ENCODE data around the gene DDX4. TPM values are rescaled to one million over a fixed set of nuclear protein-coding genes. Genes with fewer than 3 reads are reported as not detected.
A peak's percentile ranks its signal among the peaks of the same experiment; 100 is the strongest.

Gene DDX4
- total RNA-seq, 2 experiments from 2014 or later, result 0.23 to 0.61 TPM

DNA sequence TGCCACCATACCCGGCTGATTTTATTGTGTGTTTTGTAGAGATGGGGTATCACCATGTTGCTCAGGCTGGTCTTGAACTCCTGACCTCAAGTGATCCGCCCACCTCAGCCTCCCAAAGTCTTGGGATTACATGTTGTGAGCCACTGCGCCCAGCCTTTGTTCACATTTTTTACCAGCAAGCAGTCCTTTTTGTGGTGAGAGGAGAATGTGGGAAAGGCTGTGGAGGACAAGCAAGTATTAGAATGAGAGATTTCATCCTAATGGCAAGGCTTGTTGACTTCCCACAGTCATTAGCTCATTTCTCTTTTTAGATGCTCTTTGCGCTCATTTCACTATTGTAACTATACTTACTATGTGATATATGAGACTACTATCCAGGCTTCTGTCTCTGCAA lies 119.4 kb downstream of the DDX4 start:
- Mint-ChIP-seq H3K4me3 (peak overlapping the region; percentile 55), H3K27me3 (ENCODE audit: low read depth) (peaks cover 2% of the 10 kb centered on the region), H3K36me3 (ENCODE audit: low read depth) (peaks cover 4% of the 10 kb centered on the region), H3K27ac (peak overlapping the region; percentile 88), H3K9me3 (ENCODE audit: insufficient read depth) (no peaks in the 10 kb centered on the region), H3K4me1 (ENCODE audit: low read depth) (peaks cover 44% of the 10 kb centered on the region)
- no peak for DNase-seq
- ChIA-PET POLR2A (no interaction called here), CTCF (interaction anchor here (0.7 to 2.0 kb wide), 2 partner anchors 11 to 166 kb away, joined by 3 to 6 read pairs; no protein-coding TSS in a partner anchor)
- no peak for ATAC-seq

GRCh38 chr5:55858104-55858503 lies 120.2 kb downstream of the DDX4 start:
- no peak for DNase-seq
- CTCF ChIA-PET, result no interaction called here
- peaks cover 40% of the 10 kb centered on the region for H3K4me1 Mint-ChIP-seq (ENCODE audit: low read depth)
- H3K27ac Mint-ChIP-seq, result no peak overlapping the region
- POLR2A ChIA-PET, result no interaction called here
- H3K4me3 Mint-ChIP-seq, result no peak overlapping the region
- no peaks in the 10 kb centered on the region for H3K9me3 Mint-ChIP-seq (ENCODE audit: insufficient read depth)
- H3K36me3 Mint-ChIP-seq (ENCODE audit: low read depth), result peaks cover 4% of the 10 kb centered on the region
- ATAC-seq, result no peak
- H3K27me3 Mint-ChIP-seq (ENCODE audit: low read depth), result peaks cover 2% of the 10 kb centered on the region

DNA sequence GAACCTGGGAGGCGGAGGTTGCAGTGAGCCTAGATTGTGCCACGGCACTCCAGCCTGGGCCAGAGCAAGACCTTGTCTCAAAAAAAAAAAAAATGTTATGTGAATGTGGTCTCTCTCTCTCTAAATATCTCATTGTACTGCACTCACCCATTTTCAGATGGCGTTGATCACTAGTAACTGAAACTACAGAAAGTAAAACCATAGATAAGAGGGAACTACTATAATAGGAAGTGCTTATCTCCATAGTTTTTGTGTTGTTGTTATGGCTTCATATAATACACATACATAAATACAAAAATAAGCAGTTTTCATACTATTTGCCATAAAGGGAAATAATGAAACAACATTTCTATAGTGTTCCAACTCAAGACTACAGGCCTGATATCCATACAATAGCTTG lies 122.4 kb downstream of the DDX4 start:
- Mint-ChIP-seq H3K4me3 (no peak overlapping the region), H3K9me3 (ENCODE audit: insufficient read depth) (no peaks in the 10 kb centered on the region), H3K4me1 (ENCODE audit: low read depth) (peaks cover 25% of the 10 kb centered on the region), H3K27me3 (ENCODE audit: low read depth) (peaks cover 2% of the 10 kb centered on the region), H3K27ac (no peak overlapping the region), H3K36me3 (ENCODE audit: low read depth) (peaks cover 2% of the 10 kb centered on the region)
- CTCF ChIA-PET, result no interaction called here
- POLR2A ChIA-PET, result no interaction called here
- no peak for ATAC-seq
- DNase-seq, result no peak

DNA sequence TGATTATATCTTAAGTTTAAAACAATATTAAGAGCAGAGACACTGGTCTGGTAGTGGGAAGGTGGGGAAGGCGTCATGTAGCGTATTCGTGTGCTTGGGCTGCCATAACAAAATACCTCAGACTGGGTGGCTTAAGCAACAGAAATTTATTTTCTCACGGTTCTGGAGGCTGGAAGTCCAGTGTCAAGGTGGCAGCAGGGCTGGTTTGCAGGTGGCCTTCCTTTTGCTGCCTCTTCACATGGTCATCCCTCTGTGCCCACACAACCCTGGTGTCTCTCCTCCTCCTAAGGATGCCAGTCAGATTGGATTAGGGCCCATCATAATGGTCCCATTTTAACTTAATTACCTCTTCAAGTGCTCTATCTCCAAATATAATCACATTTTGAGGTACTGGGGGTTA lies 122.8 kb downstream of the DDX4 start:
- H3K9me3 Mint-ChIP-seq (ENCODE audit: insufficient read depth), result no peaks in the 10 kb centered on the region
- DNase-seq, result no peak
- no peak overlapping the region for H3K4me3 Mint-ChIP-seq
- peaks cover under 1% of the 10 kb centered on the region for H3K36me3 Mint-ChIP-seq (ENCODE audit: low read depth)
- H3K27ac Mint-ChIP-seq, result no peak overlapping the region
- peaks cover 2% of the 10 kb centered on the region for H3K27me3 Mint-ChIP-seq (ENCODE audit: low read depth)
- ChIA-PET POLR2A (no interaction called here), CTCF (no interaction called here)
- no peak for ATAC-seq
- H3K4me1 Mint-ChIP-seq (ENCODE audit: low read depth), result peaks cover 22% of the 10 kb centered on the region

GRCh38 chr5:55864606-55865541 lies 127.0 kb downstream of the DDX4 start:
- ChIA-PET POLR2A (interaction anchor here (0.6 kb wide), 1 partner anchor 661 kb away, joined by 3 read pairs; no protein-coding TSS in a partner anchor), CTCF (interaction anchor here (1.0 kb wide), 1 partner anchor 12 kb away, joined by 3 read pairs; no protein-coding TSS in a partner anchor)
- Mint-ChIP-seq H3K4me3 (no peak overlapping the region), H3K27me3 (ENCODE audit: low read depth) (no peaks in the 10 kb centered on the region), H3K4me1 (ENCODE audit: low read depth) (peaks cover 4% of the 10 kb centered on the region), H3K9me3 (ENCODE audit: insufficient read depth) (no peaks in the 10 kb centered on the region), H3K27ac (no peak overlapping the region), H3K36me3 (ENCODE audit: low read depth) (no peaks in the 10 kb centered on the region)
- DNase-seq (no peak), ATAC-seq (no peak)

DNA sequence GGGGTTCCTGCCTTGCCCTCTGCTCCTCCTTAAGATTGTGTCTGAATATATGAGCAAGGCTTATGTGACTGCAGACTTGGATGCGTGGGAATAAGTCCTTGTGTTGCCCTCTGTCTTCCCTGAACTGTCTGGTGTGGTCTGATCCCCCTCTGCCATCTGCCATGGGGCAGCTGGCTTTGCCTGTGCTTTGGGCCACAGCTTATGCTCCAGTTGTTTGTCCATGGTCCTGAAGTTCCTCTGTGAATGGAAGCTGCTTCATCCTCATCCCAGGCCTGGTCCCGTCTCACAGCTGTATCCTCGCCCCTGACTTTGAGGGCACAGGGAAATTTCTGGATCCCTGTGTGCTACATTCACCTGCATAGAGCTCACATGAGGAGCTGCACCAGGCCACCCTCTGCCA lies 128.0 kb downstream of the DDX4 start:
- ChIA-PET POLR2A (interaction anchor here (0.6 kb wide), 1 partner anchor 660 kb away, joined by 3 read pairs; no protein-coding TSS in a partner anchor), CTCF (interaction anchor here (1.0 kb wide), 1 partner anchor 11 kb away, joined by 3 read pairs; no protein-coding TSS in a partner anchor)
- Mint-ChIP-seq H3K4me3 (no peak overlapping the region), H3K4me1 (ENCODE audit: low read depth) (peaks cover 4% of the 10 kb centered on the region), H3K36me3 (ENCODE audit: low read depth) (no peaks in the 10 kb centered on the region), H3K9me3 (ENCODE audit: insufficient read depth) (no peaks in the 10 kb centered on the region), H3K27ac (peak overlapping the region; percentile 43), H3K27me3 (ENCODE audit: low read depth) (no peaks in the 10 kb centered on the region)
- ATAC-seq, result no peak
- no peak for DNase-seq

DNA sequence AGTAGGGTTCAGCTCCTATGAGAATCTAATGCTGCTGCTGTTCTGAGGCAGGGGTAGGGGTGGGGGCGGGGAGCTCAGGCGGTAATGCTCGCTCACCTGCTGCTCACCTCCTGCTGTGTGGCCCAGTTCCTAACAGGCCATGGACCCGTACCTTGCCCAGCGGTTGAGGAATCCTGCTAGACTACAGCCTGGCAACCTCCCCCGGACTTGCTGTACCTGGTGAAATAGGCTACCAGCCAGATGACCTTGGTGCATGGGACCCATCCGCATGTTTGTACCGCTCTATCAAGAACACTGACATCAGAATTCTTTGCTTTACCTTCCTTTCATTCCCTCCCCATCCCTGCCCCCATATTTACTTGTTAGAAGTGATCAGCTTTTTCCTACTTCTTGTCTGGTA lies 128.6 kb downstream of the DDX4 start:
- Mint-ChIP-seq H3K36me3 (ENCODE audit: low read depth) (no peaks in the 10 kb centered on the region), H3K4me3 (no peak overlapping the region), H3K4me1 (ENCODE audit: low read depth) (peaks cover 4% of the 10 kb centered on the region), H3K9me3 (ENCODE audit: insufficient read depth) (no peaks in the 10 kb centered on the region), H3K27me3 (ENCODE audit: low read depth) (no peaks in the 10 kb centered on the region), H3K27ac (no peak overlapping the region)
- ATAC-seq (no peak), DNase-seq (no peak)
- POLR2A ChIA-PET, result no interaction called here
- CTCF ChIA-PET, result interaction anchor here (0.6 kb wide), 1 partner anchor 111 kb away, joined by 3 read pairs; no protein-coding TSS in a partner anchor

Other genes starting within 250 kb of the DDX4 start
- 10 to 100 TPM; 27.0 to 27.2 TPM for gene PLPP1, start 203.1 kb upstream of the DDX4 start, total RNA-seq
- gene SLC38A9, start 25.7 kb upstream of the DDX4 start, total RNA-seq, result 10 to 100 TPM; 22.6 to 25.6 TPM
- gene IL31RA, start 113.3 kb downstream of the DDX4 start, total RNA-seq, result not detected

Measured in activated CD8-positive, alpha-beta T cell treated with anti-CD3 and anti-CD28 coated beads, Interleukin-2, amount 10 ng/mL, durations not matched to agents 7 days and 5 days (primary cell).